Stimulated activated CD8-positive, alpha-beta memory T cell treated with anti-CD3 and anti-CD28 coated beads, Interleukin-15, amount 100 ng/mL, for 1 hour (primary cell): ENCODE results near the gene KCTD15.

Experiments used
- DNase-seq: peaks from one replicate; pipeline ENCODE4 v3.0.0-alpha.2; 2020; ENCODE audit warnings: low read depth

The KCTD15 gene, protein sequence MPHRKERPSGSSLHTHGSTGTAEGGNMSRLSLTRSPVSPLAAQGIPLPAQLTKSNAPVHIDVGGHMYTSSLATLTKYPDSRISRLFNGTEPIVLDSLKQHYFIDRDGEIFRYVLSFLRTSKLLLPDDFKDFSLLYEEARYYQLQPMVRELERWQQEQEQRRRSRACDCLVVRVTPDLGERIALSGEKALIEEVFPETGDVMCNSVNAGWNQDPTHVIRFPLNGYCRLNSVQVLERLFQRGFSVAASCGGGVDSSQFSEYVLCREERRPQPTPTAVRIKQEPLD

DNA sequence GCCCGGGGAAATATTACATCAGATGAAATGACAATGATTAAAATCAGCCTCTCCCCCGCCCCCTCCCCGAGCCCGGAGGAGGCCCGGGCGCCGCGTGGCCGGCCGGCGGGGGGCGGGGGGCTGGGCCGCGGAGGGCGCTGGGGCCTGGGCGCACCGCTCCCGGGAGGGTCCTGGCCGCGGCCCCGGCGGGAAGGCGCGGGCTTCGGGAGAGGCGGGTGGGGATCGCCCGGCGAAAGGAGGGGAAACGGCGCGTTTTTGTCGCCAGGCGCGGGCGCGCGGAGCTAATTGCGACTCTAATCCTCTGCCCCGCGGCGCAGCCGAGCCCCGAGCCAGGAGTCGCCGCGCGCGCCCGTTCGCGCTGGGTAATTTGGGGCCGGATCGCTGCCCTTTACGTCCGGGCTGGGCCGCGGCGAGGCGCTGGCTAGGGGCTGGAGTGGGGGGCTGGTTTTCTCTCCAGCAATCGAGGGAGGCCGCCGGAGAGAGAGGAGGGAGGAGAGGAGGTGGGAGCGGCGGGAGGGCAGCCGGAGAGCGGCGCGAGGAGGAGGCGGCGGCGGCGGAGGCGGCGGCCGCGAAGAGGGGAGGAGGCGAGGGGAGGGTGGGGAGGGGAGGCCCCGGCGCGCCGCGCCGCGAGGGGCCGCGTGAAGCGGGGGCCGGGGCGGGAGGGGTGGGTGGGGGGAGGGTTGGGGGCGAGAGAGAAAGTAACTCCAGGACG, at the start of gene KCTD15:
Gene KCTD15 (plus strand): TSS at position 707 of the 712 bp plus-strand sequence. CDS start 3,585 bp downstream, outside the sequence.
- DNase-seq, result no peak

DNA sequence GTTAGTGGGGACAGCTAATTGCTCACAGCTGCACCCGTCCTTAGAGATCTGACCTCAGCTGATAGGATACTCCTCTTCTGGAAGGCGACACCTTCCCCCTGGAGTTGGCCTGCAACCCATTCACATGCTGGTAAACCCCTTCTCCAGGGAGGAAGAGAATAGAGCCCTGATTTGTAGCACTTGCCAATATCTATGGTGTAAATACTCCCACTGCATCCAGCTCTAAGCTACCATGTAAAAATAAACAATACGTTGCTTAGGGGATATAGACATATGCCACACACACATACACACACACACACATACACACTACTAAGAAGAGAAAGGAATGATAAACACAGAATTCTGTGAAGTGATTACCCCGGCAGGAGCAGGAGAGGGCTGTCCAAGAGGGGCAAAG, 49.4 kb upstream of the KCTD15 start:
- no peak for DNase-seq

DNA sequence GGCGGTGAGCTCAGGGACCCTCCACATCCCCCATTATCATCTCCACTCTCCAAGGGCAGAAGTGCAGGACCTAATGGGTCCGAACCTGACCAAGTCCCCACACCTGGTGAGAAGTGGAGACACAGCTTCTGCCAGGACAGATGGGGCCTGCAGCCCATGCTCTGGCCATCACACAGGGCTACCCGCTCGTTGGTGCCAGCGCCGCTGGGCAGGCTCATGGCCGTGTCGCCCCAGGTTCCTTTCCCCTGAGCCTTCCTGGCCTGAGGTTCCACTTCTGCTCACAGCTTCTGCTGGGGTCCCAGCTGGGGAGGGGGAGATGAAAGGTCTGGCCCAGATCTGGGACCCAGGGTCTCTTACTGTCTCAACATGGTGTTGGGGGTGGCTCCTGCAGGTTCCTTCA, 48.4 kb upstream of the KCTD15 start:
- no peak for DNase-seq

DNA sequence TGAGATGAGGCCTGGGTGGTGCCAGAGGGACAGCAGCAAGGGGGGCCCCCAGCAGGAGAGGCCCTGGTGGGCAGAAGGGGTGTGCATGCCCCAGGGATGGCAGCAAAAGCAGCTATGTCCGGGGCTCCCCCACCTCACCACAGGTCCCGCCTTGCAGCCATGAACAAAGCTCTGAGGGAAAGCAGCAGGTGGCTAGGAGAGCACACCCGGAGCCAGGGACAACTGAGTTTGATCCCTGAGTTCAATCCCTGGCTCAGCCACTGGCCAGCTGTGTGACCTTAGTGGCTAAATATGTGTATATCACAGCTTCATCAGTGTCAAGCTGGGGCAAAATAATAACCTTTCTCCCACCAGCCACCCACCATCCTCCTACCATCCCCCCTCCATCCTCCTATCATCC, 47.7 kb upstream of the KCTD15 start:
- no peak for DNase-seq

DNA sequence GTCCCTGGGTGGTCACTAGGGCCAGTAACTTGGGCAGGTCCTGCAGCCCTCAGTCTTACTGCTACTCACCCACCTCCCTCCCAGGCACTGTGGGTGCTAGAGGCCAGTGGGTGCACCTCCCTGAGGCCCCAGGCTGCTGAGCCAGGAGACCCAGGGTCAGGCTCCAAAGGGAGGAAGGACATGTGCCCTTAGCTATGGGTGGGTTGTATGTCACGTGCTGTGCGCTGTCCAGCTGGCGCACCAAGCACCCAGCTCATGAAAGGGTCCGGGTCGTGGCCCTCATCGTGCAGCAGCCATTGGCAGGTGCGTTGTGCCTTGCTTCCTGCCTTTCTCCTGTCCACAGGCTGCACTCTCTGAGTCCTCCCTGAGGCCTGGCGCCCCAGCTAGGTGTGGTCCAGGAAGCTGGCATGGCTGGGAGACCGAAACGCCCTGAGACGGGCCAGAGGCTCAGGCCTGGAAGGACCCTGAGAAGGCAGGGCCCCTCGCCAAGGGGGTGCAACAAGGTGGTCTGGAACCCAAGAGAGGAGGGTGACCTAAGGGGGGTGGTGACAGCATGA, 47.0 kb upstream of the KCTD15 start:
- no peak for DNase-seq

DNA sequence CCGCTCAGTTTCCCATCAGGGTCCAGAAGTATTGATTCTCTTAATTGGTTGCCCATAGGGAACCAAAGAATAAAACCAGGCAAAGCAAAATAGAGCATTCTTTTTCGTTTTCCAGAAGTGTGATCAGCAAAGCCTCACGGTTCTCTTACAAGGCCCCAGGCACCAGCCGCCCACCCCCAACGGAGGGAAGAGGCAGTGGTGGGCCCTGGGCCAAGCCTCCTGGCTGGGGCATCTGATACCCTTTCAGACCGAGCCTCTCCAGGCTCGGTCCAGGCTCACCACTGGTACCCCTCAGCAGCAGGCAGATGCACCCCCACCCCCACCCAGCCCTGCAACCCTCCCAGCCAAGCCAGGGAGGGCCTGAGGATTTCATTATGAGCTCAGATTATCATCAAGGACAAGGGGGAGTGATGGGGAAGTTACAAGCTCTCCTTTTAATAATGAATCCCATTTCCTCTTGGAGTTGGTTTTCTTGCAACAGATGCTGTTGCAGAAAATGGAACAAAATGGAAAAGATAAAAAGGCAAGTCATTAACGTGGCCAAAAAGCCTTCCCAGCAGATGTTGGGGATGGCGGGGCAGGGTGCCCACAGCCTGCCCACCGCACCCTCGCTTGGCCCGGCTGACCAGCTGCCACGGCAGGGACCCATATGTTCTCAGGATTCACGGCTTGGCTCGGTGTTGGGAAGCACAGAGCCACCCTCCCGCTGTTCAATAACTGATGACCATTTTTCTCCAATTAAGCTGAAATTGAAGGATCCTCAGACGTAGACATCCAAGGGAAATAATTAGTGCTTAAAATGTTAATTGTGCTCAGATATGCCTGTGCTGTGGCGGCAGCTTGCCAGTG, 45.9 kb upstream of the KCTD15 start:
- DNase-seq, result no peak

DNA sequence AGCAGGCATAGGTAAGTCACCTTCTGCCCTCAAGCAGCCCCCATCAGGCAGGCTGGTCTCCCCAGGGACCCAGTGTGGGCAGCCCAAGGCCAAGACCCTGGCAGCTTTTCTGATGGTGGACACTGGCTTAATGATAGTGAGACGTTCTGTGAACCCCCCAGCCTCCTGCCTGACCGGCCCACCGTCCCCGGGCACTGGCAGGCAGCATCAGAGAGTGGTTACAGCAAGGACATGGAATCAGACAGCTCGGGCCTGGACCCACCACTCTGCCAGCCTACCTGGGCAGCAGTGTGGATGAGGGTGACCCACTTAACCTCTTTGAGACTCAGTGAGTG, 45.3 kb upstream of the KCTD15 start:
- no peak for DNase-seq

DNA sequence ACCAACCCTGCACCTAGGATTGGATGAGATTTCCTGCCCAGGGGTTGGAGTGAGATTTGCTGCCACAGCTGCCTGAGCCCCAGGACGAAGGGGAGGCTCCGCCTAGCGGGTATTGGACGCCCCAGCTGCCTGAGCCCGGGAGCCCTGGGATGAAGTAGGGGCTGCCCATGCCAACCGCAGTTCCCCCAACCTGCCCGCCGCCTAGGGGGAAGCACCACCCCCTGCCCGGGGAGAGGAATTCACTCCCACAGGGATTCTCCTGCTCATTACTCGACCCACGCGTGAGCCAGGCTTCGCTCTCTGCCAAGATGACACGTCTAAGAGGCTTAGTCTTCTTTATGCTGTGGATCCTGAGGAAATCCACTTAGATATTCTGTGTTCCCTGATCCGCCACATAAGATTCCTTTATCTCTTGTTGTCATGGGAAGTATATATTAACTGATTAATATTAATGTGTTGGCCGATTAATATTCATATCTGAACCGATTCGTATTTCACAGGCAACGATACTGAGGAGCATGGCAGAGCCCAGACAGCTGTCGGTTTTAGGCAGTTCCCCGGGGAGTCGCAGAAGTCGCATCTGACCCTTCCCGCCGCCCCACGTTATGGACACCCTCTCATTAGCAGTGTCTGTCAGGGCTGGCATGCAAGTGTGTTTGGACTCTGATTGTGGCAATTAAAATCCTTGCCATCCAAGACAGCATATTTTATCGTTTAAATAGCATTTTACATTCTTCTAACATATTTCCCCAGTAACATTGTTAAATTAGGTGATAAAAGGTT, 44.5 kb upstream of the KCTD15 start:
- DNase-seq, result no peak

DNA sequence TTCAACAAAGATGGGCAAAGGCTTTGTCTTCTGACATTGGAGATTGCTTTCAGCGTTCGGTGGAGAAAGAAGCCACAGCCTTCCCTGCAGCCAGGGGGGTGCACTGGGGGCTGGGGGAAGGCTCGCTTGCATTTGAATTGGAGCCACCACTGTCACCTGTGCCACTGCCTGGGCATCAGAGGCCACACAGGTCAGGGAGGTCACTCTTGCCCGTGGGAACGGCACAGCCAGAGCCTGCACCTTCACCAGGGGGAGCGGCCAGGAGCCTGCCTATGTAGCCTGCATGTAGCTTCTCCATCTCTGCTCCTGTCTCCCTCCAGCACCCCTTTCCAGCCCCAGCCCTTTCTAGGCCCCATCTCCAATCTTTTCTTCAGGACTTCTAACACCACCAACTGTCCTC, 43.7 kb upstream of the KCTD15 start:
- DNase-seq, result no peak

DNA sequence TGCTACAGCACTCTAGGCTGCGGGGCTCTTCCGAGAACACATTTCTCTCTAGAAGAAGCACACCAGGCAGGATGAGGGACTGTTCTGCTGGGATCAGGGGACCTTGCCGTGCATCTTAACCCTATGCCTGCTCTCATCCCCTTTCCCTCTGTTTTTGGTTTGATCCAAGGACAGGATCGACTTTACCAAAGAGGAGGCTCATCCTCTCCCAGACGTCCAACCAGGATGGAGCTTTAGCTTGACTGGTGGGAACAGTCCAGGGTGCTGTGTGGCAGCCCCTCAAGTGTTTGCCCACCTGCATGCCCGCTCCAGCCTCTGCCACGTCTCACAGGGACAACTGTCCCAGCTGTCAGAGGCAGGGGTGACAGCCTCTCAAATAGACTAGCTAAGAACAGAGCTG, 42.3 kb upstream of the KCTD15 start:
- no peak for DNase-seq

DNA sequence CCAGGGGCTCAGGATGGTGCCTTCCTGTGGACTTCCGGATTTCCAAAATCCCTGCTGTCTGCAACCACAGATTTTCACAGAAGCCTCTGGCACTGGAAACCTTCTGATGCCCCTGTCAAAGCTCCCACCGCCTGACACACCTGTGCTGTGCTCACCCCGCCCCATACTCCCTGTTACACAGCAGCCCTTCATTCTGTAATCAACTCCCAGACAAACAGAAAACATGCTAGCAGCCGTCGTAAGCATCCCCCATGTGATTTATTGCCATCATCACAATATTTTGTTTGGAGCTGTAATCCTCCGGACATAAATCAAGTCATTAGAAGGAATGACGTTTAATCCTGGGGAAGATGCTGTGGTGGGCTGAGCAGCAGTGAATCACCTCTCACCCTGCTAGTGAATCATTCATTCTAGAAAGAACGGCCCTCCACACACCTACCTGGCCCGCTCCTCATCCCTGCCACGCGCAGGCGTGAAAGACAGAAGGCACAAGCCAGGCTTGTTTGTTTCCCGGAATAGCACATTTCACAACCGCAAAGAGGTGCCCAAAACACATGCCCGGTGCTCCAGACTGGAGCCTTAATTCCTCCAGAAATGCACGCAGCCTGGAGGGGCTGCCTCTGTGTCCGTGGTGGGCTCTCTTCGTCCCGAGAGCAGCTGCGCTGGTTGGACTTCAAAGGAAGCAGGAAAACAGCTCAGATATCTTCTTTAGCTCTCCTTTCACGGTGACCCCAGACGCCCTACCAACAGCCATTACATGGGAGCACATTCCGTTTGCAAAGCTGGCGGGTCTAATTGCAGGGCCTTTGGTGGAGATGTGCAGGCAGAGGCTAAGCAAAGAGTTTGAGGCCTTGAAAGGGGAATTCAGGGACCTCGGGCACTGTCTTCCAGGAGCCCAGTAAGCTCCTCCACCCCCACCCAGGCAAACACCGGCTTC, 41.3 kb upstream of the KCTD15 start:
- no peak for DNase-seq

DNA sequence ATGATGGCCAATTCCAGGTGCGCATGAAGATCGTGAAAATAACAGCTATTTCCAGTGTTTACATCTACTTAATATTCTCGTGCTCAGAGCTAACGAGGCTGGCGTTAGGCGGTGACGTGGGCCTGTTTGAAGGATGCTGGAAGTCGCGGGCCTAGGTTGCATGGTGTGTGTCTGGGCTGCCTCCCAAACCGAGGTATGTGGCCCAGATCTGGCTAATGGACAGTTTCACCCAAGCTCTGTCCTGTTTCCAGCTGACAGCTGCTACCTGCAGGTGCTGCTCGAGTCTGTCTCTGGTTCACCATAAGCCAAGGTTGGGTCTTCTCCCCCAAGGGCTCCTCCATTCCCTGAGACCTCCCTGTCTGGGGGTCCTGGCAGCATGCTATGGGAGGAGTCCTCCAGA, 40.5 kb upstream of the KCTD15 start:
- no peak for DNase-seq

DNA sequence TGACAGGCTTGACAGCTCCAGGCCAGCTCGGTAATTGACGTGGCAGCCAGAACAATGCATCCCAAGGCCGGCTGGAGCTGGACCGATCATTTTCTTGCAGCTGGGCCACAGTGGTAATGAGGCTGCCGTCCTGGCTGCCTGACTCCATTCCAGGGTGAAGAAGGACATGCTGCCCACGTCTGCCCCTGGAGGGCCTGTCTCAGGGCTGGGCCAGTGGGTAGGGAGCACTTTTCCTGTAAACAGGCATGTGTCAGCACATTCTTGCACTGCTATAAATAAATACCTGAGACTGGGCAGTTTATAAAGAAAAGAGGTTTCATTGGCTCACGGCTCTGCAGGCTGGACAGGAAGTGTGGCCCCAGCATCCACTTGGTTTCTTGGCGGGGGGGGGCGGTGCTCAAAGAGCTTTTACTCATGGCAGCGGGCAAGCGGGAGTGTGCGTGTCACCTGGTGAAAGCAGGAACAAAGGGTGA, 38.1 kb upstream of the KCTD15 start:
- no peak for DNase-seq

DNA sequence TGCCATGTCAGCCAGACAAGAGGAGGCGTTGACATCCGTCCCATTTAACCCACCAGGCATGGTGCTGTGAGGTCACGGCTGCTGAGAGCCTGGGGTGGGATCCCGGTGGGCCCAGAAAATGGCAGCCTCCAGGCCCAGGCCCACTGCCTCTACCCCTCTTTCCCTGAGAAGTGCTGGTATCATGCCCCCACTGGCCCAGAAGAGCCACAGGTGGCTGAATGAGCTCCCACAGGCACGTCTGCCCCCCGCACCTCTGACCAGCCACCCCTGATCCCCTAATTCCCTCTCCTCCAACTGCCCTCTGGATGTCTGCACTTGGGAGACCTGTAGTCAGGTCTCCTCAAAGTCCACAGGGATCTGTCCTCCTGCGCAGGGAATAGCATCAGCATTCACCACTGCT, 37.3 kb upstream of the KCTD15 start:
- no peak for DNase-seq

DNA sequence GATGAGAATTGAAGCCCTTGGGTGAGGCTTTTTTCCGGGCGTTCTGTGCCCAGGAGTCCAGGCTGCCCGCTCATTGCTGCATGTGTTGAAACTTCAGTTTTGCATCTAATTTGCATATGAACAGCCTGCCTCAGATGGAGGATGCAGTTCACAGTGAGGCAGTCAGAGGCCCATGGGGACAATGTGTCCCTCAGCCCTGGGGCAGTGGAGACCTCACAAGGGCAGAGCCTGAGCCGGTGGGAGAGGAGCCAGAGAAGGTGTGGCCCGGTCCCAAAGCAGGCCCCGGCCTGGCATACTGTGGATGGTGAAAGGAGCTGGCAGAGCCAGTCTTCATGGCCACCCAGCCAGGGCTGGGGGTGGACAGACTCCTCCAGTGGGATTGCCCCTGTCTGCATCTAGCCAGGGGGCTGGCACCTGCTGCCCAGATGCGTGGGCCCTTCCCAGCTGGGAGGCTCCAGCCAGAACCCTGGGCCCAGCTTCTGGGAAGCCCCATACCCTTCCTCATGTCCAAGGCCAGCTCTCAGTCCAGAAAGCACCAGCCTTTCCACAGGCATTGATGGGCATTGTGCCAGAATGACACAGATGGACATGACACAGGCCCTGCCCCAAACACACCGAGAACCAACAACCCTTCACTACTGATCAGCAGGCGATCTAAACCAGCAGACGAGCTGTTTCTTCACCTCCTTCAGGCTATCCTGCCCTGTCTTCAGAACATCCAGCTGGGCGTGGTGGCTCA, 32.9 kb upstream of the KCTD15 start:
- no peak for DNase-seq

DNA sequence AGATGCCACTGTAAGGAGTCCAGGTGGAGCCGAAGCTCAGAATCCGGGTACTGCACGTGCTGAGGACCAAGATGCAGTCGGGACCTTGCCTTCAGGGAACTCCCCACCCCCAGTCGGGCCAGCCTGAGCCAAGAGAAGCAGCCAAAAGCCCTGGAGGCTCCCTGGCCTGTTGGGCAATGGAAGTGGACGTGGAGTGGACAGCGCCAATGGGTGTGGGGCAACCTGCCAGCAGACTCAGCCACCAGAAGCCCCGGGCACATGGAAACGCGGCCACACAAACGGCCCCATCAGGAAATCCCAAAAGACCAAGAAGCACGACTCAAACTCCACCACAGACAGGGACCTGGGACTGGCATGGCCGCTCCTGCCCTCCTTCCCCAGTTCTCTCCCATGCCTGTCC, 30.0 kb upstream of the KCTD15 start:
- no peak for DNase-seq

DNA sequence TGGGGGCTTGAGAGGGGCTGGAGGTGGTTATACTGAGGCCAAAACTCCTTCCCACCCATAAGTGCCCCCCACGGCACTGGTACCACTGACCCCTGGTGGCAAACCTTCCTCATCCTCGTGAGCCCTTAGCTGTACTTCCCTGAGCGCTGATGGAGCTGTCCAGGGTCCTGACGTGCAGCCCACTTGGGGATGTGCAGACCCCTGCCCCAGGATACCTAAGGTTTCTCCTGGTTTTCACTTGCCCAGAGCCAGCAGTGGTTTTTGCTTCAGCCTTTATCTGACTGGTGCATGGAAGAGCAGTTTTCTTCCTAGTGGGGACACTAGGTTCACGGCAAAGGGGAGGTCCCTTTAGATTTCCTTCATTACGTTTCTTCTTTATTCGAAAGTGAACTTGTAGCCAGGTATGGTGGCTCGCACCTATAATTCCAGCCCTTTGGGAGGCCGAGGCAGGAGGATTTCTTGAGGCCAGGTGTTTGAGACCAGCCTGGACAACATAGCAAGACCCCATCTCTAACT, 28.7 kb upstream of the KCTD15 start:
- DNase-seq, result no peak

DNA sequence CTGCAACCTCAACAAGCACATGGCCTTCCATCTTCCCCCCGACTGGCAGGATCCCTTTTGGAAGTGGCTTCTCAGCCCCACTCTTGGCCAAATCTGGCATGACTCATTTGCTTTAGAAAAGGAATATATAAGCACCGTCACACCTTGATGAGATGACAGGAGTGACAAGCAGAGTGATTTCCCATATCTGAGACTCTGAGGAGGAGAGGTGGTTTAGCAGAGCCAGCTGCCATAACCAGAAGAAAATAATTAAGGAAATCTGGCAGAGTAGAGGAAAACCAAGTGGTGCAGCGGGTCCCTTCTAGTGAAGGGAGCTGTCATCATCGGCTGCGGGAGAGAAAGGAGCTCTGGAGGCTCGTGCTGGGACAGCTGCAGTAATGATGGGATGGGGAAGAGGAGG, 27.5 kb upstream of the KCTD15 start:
- no peak for DNase-seq

DNA sequence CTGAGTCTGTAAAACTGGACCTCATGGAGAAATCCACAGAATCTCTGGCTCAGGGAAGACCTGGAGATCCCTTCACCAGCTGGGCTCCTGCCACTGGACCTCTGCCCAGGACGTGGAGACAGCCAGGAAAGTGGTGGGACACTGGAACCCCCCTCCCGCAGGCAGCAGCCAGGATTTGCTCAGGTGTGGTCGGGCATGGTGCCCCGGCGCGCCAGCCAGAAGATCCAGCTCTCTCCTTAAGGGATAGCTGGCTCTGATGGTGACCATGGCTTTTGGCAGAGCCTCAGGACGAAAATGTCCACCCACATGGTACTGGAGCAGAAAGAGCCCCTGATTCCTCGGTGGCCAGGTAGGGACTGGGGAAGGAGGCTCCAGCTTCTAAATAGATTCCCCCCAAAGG, 26.6 kb upstream of the KCTD15 start:
- no peak for DNase-seq
